ENCODE measurements around the gene GNB3. TPM values are rescaled to one million over a fixed set of nuclear protein-coding genes. Genes with fewer than 3 reads are reported as not detected.
A peak's percentile ranks its signal among the peaks of the same experiment; 100 is the strongest.

The GNB3 gene
- total and polyA plus RNA-seq, 2 of the 4 experiments (the other 2 are of a cell fraction): 0.72 to 20.5 TPM

DNA sequence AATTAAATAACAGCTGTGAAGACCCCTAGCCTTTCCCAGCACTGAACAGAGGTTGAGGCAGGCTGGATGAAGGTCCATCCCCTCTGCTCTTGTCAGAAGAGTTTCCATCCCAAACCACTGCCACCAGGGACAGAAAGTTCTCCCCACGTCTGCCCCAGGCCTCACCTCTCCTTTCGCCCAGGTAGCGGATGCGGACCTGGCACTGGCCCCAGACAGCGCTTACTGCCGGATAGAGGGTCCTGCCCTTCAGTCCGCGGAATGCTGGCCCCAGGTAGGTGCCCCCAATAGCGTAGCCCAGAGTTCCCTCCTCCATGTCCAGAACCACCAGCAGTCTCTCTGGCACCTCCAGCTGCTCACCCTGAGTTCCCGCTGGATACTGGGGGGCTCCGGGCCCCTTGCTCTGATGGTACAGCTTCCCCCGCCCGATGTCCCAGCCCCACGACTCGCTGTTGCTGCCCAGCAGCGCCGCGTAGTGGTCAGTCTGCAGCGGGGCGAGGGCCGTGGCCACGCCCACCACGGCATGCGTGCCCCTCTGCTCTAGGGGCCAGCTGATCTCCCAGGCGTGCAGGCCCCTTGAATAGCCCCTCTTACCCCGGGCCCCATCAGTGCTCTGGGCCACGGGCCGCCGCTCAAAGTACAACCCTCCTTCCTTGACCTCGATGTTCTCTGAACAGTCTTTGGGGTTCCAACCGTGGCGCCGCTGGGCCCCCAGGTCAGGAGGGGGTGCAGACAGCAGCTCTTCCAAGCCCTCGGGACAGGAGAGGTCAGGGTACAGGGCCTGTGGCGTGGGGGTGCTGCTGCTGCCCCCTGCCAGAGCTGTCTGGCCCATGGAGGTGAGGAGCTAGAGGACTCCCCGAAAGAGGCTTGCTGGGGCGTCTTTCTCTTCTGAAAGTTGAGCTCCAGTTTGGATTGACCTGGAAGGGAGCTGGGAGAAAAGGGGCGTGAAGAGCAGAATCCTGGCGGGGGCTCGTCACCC lies 31.6 kb downstream of the GNB3 start:
- H3K9ac ChIP-seq (ENCODE audit: low read depth, low read length): peak overlapping the region; percentile 94
- peak overlapping the region; percentile 33; the same call in 1 of the 2 replicates for H2BK120ac ChIP-seq (ENCODE audit: low read depth, low read length)
- ChIA-PET CTCF (interaction anchor here (0.6 to 3.0 kb wide), 14 partner anchors 9 to 146 kb away, joined by 3 to 17 read pairs (median 3); partner anchors contain the start of genes CDCA3, LPCAT3, MLF2 and USP5), POLR2A (ENCODE audit: unreplicated experiment) (interaction anchor here (1.0 to 1.9 kb wide), 2 partner anchors 19 to 72 kb away, joined by 4 to 12 read pairs; no protein-coding TSS in a partner anchor)
- peak overlapping the region; percentile 77 for H3K14ac ChIP-seq (replicated peaks; ENCODE audit: low read depth, low read length)
- no peaks in the 10 kb centered on the region for H3K9me1 ChIP-seq (ENCODE audit: insufficient read depth, low read length)
- WGBS, 2 experiments (ENCODE audit: extremely low coverage in 2 of 2, insufficient read length in 1 of 2): 3% methylated on average over 11 of the region's 40 CpGs; no CpG with 5 or more reads in 1 of the 2 experiments
- H3K4me1 ChIP-seq (ENCODE audit: control insufficient read depth, insufficient read depth, low read length): peaks cover 15% of the 10 kb centered on the region
- peak overlapping the region; percentile 52 for H4K91ac ChIP-seq (ENCODE audit: insufficient read depth, low read depth, low read length)
- DNase-seq: peak; percentile 64
- no peak overlapping the region for H4K5ac ChIP-seq (ENCODE audit: low read depth, low read length)
- H2AFZ ChIP-seq (replicated peaks; ENCODE audit: low read length, poor library complexity): peak overlapping the region; percentile 87
- dilution Hi-C loops (cut with HindIII; ENCODE audit: low sequenced_read_pairs, unreplicated experiment): no loop called here
- peak; percentile 10; the same call in 1 of the 2 replicates for TF ChIP-seq BHLHE40 (IDR thresholded peaks at IDR 0.05; ENCODE audit: low read depth, low read length)
- TF ChIP-seq, protein P1, sequence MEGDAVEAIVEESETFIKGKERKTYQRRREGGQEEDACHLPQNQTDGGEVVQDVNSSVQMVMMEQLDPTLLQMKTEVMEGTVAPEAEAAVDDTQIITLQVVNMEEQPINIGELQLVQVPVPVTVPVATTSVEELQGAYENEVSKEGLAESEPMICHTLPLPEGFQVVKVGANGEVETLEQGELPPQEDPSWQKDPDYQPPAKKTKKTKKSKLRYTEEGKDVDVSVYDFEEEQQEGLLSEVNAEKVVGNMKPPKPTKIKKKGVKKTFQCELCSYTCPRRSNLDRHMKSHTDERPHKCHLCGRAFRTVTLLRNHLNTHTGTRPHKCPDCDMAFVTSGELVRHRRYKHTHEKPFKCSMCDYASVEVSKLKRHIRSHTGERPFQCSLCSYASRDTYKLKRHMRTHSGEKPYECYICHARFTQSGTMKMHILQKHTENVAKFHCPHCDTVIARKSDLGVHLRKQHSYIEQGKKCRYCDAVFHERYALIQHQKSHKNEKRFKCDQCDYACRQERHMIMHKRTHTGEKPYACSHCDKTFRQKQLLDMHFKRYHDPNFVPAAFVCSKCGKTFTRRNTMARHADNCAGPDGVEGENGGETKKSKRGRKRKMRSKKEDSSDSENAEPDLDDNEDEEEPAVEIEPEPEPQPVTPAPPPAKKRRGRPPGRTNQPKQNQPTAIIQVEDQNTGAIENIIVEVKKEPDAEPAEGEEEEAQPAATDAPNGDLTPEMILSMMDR (conservative IDR thresholded peaks at IDR 0.05; ENCODE audit: low read depth, low read length): peak; percentile 89
- TF ChIP-seq MAFK (IDR thresholded peaks at IDR 0.05; ENCODE audit: low read depth, low read length): no peak
- TF ChIP-seq MXI1 (IDR thresholded peaks at IDR 0.05; ENCODE audit: borderline replicate concordance, low read depth, low read length): peak; percentile 96
- peak; percentile 52 for TF ChIP-seq RAD21 (IDR thresholded peaks at IDR 0.05; ENCODE audit: low read length)
- TF ChIP-seq FOS (IDR thresholded peaks at IDR 0.05; ENCODE audit: low read depth, low read length): no peak
- TF ChIP-seq NFE2L2 (IDR thresholded peaks at IDR 0.05; ENCODE audit: low read depth, low read length): no peak
- TF ChIP-seq CEBPB (IDR thresholded peaks at IDR 0.05; ENCODE audit: low read depth, low read length): no peak
- TF ChIP-seq SMC3 (IDR thresholded peaks at IDR 0.05; ENCODE audit: low read depth, low read length): peak; percentile 39
- peak; percentile 62; the same call in 1 of the 2 replicates for TF ChIP-seq MAZ (IDR thresholded peaks at IDR 0.05; ENCODE audit: borderline replicate concordance, low read depth, low read length)
- peaks cover 36% of the 10 kb centered on the region for H3K36me3 ChIP-seq (ENCODE audit: control insufficient read depth, insufficient read depth, low read length)
- no peak overlapping the region for H2BK20ac ChIP-seq (ENCODE audit: low read depth, low read length)
- peak overlapping the region; percentile 63 for H2BK5ac ChIP-seq (ENCODE audit: low read depth, low read length, poor library complexity, severe bottlenecking)
- peak overlapping the region; percentile 97 for H2AK9ac ChIP-seq (replicated peaks; ENCODE audit: low read depth, low read length, poor library complexity)
- H3K27me3 ChIP-seq (ENCODE audit: control insufficient read depth, insufficient read depth, low read length): no peaks in the 10 kb centered on the region
- BruUV-seq (replicated peaks): no TSS peak
- H3K4ac ChIP-seq (ENCODE audit: low read depth, low read length): peak overlapping the region; percentile 87
- peak overlapping the region; percentile 54 for H3K23ac ChIP-seq (ENCODE audit: low read depth, low read length)
- H3K18ac ChIP-seq (ENCODE audit: low read depth, low read length): no peak overlapping the region; the same call in 1 of the 2 replicates
- peak overlapping the region; percentile 95 for H3K4me3 ChIP-seq (ENCODE audit: insufficient read depth, low read depth, low read length)
- peak overlapping the region; percentile 84 for H2AK5ac ChIP-seq (ENCODE audit: low read depth, low read length)
- peak overlapping the region; percentile 92 for H3K4me2 ChIP-seq (ENCODE audit: low read depth, low read length)
- H4K20me1 ChIP-seq (ENCODE audit: insufficient read depth, low read length): peaks cover 51% of the 10 kb centered on the region
- peaks cover 32 to 67% of the 10 kb centered on the region in 2 experiments for H3K79me1 ChIP-seq (ENCODE audit: low read depth in 1 of 2, low read length in 2 of 2)
- H2BK15ac ChIP-seq (ENCODE audit: low read depth, low read length): no peak overlapping the region
- in situ Hi-C loops (cut with MboI; ENCODE audit: low sequenced_read_pairs): no loop called here
- H3K9me3 ChIP-seq (ENCODE audit: control insufficient read depth, insufficient read depth, low read length): no peaks in the 10 kb centered on the region
- ATAC-seq (ENCODE audit: low read depth): peak; percentile 48
- H3K56ac ChIP-seq (ENCODE audit: extremely low read depth, insufficient read depth, low read length): peak overlapping the region; percentile 62; the same call in 1 of the 2 replicates
- peak overlapping the region; percentile 40 to 61; a peak in 1 of 4 replicates for H4K8ac ChIP-seq (ENCODE audit: low read depth in 2 of 2, low read length in 2 of 2)
- intact Hi-C loops (cut with micrococcal nuclease): loop anchor here (1.0 to 5.0 kb wide), 3 partner anchors 19 to 240 kb away; no protein-coding TSS in a partner anchor
- H3K27ac ChIP-seq (ENCODE audit: insufficient read depth, low read length): peak overlapping the region; percentile 91
